ENCODE data around the gene SLC35F3. TPM values are rescaled to one million over a fixed set of nuclear protein-coding genes. Genes with fewer than 3 reads are reported as not detected.

SLC35F3 gene
- polyA plus RNA-seq, 1 donor (not counting 4 experiments of a cell fraction or from before 2014, with no cell fraction given) = 13.8 TPM

DNA sequence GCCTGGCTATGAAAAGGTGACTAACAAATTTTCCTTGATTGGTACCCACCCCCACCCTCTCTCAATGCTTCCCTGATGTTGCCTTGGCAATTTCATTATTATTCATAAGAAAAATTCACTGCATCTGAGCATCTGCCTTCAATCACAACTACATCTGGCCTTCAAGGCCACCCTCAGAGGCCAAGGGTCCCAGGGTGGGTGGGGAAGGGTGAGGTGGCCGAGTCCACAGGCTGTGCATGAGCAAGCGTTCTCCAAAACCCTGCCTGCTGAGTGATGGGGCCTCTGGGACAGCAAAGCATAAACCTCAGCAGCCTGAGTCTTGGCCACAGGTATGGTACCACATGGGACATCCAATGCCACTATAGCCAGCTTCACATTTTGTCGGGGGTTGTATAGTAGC, 198.7 kb downstream of the SLC35F3 start:
- no peaks in the 10 kb centered on the region for H3K27me3 ChIP-seq (ENCODE audit: control insufficient read depth, extremely low read depth, insufficient read depth, low read length)
- dilution Hi-C loops (cut with MboI; ENCODE audit: extremely low pct_ligation_motif_present, low sequenced_read_pairs) = no loop called here
- H3K4me3 ChIP-seq (ENCODE audit: control insufficient read depth in 2 of 3, extremely low read depth in 1 of 3, insufficient read depth in 2 of 3, low read depth in 1 of 3, low read length in 3 of 3) = no peak overlapping the region
- H3K9me3 ChIP-seq (ENCODE audit: control insufficient read depth, low read depth, low read length) = no peaks in the 10 kb centered on the region
- H3K9ac ChIP-seq (ENCODE audit: control insufficient read depth, extremely low read depth, insufficient read depth, low read length) = no peak overlapping the region
- no peaks in the 10 kb centered on the region for H3K4me1 ChIP-seq (ENCODE audit: control insufficient read depth, extremely low read depth, insufficient read depth, low read length)
- DNase-seq (ENCODE audit: low read depth, low spot score) (no peak), FAIRE-seq (no peak)
- no peak overlapping the region for H3K4me2 ChIP-seq (ENCODE audit: control insufficient read depth, extremely low read depth, insufficient read depth, low read depth, low read length)
- no peaks in the 10 kb centered on the region for H3K9me1 ChIP-seq (ENCODE audit: control insufficient read depth, extremely low read depth, insufficient read depth, low read length)
- peaks cover 5% of the 10 kb centered on the region for H3K79me2 ChIP-seq (ENCODE audit: control insufficient read depth, insufficient read depth, low read length)
- no peak for TF ChIP-seq EZH2 (IDR thresholded peaks at IDR 0.05; ENCODE audit: low read length)
- TF ChIP-seq, protein P1, sequence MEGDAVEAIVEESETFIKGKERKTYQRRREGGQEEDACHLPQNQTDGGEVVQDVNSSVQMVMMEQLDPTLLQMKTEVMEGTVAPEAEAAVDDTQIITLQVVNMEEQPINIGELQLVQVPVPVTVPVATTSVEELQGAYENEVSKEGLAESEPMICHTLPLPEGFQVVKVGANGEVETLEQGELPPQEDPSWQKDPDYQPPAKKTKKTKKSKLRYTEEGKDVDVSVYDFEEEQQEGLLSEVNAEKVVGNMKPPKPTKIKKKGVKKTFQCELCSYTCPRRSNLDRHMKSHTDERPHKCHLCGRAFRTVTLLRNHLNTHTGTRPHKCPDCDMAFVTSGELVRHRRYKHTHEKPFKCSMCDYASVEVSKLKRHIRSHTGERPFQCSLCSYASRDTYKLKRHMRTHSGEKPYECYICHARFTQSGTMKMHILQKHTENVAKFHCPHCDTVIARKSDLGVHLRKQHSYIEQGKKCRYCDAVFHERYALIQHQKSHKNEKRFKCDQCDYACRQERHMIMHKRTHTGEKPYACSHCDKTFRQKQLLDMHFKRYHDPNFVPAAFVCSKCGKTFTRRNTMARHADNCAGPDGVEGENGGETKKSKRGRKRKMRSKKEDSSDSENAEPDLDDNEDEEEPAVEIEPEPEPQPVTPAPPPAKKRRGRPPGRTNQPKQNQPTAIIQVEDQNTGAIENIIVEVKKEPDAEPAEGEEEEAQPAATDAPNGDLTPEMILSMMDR (optimal IDR thresholded peaks at IDR 0.05 in 1 of 3, IDR thresholded peaks at IDR 0.05 in 1 of 3, conservative IDR thresholded peaks at IDR 0.05 in 1 of 3; ENCODE audit: extremely low read depth in 1 of 3, insufficient read depth in 2 of 3, low read length in 3 of 3) = no peak
- H3K27ac ChIP-seq (ENCODE audit: control insufficient read depth, insufficient read depth, low read length) = no peak overlapping the region
- no peaks in the 10 kb centered on the region for H3K36me3 ChIP-seq (ENCODE audit: control insufficient read depth in 2 of 2, extremely low read depth in 1 of 2, insufficient read depth in 2 of 2, low read length in 2 of 2)
- H2AFZ ChIP-seq (ENCODE audit: control insufficient read depth, low read length) = no peak overlapping the region
- no peaks in the 10 kb centered on the region for H4K20me1 ChIP-seq (ENCODE audit: control insufficient read depth, extremely low read depth, insufficient read depth, low read length)

DNA sequence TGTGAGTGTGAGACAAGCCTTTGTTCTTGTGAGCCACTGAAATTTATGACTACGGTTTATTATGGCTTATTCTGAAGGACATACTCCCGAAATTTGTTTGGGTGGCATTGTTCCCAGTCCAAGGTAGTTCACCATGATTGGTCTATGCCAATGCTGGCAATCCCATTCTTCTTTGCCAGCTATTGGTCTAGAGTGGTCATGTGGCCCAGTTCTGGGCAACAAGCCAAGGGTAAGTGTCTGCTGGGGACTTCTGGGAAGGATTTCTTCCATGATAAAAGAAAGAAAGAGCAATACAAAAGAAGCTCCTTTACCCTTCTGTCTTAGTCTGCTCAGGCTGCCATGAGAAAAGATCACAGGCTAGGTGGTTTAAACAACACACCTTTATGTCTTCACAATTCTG, 201.6 kb downstream of the SLC35F3 start:
- Histone ChIP-seq H4K20me1 (ENCODE audit: control insufficient read depth, extremely low read depth, insufficient read depth, low read length) (no peaks in the 10 kb centered on the region), H3K4me3 (ENCODE audit: control insufficient read depth in 2 of 3, extremely low read depth in 1 of 3, insufficient read depth in 2 of 3, low read depth in 1 of 3, low read length in 3 of 3) (no peak overlapping the region), H3K4me1 (ENCODE audit: control insufficient read depth, extremely low read depth, insufficient read depth, low read length) (peaks cover 7% of the 10 kb centered on the region), H3K4me2 (ENCODE audit: control insufficient read depth, extremely low read depth, insufficient read depth, low read depth, low read length) (no peak overlapping the region), H3K79me2 (ENCODE audit: control insufficient read depth, insufficient read depth, low read length) (no peaks in the 10 kb centered on the region), H3K27ac (ENCODE audit: control insufficient read depth, insufficient read depth, low read length) (no peak overlapping the region), H3K9me3 (ENCODE audit: control insufficient read depth, low read depth, low read length) (no peaks in the 10 kb centered on the region), H3K9ac (ENCODE audit: control insufficient read depth, extremely low read depth, insufficient read depth, low read length) (no peak overlapping the region), H3K36me3 (ENCODE audit: control insufficient read depth in 2 of 2, extremely low read depth in 1 of 2, insufficient read depth in 2 of 2, low read length in 2 of 2) (no peaks in the 10 kb centered on the region), H2AFZ (ENCODE audit: control insufficient read depth, low read length) (no peak overlapping the region), H3K9me1 (ENCODE audit: control insufficient read depth, extremely low read depth, insufficient read depth, low read length) (no peaks in the 10 kb centered on the region), H3K27me3 (ENCODE audit: control insufficient read depth, extremely low read depth, insufficient read depth, low read length) (no peaks in the 10 kb centered on the region)
- FAIRE-seq (no peak), DNase-seq (ENCODE audit: low read depth, low spot score) (no peak)
- dilution Hi-C loops (cut with MboI; ENCODE audit: extremely low pct_ligation_motif_present, low sequenced_read_pairs) = no loop called here
- TF ChIP-seq, protein P1 (optimal IDR thresholded peaks at IDR 0.05 in 1 of 3, IDR thresholded peaks at IDR 0.05 in 1 of 3, conservative IDR thresholded peaks at IDR 0.05 in 1 of 3; ENCODE audit: extremely low read depth in 1 of 3, insufficient read depth in 2 of 3, low read length in 3 of 3) = no peak
- TF ChIP-seq EZH2 (IDR thresholded peaks at IDR 0.05; ENCODE audit: low read length) = no peak
